ENCODE measurements around the gene ZFHX3.

GRCh38 chr16:73023320-73023719 is 24.6 kb downstream of the ZFHX3 start:
- TF ChIP-seq ATF3 (IDR thresholded peaks at IDR 0.05) (no peak), RXRA (IDR thresholded peaks at IDR 0.05) (no peak), CTCF (IDR thresholded peaks at IDR 0.05; ENCODE audit: low read depth, low read length, missing input control) (no peak), EGR1 (IDR thresholded peaks at IDR 0.05; ENCODE audit: low read depth in 2 of 2) (no peak), SP1 (IDR thresholded peaks at IDR 0.05) (no peak), ZBTB33 (IDR thresholded peaks at IDR 0.05) (no peak), FOXA1 (IDR thresholded peaks at IDR 0.05) (no peak)
- TF ChIP-seq, protein P1, sequence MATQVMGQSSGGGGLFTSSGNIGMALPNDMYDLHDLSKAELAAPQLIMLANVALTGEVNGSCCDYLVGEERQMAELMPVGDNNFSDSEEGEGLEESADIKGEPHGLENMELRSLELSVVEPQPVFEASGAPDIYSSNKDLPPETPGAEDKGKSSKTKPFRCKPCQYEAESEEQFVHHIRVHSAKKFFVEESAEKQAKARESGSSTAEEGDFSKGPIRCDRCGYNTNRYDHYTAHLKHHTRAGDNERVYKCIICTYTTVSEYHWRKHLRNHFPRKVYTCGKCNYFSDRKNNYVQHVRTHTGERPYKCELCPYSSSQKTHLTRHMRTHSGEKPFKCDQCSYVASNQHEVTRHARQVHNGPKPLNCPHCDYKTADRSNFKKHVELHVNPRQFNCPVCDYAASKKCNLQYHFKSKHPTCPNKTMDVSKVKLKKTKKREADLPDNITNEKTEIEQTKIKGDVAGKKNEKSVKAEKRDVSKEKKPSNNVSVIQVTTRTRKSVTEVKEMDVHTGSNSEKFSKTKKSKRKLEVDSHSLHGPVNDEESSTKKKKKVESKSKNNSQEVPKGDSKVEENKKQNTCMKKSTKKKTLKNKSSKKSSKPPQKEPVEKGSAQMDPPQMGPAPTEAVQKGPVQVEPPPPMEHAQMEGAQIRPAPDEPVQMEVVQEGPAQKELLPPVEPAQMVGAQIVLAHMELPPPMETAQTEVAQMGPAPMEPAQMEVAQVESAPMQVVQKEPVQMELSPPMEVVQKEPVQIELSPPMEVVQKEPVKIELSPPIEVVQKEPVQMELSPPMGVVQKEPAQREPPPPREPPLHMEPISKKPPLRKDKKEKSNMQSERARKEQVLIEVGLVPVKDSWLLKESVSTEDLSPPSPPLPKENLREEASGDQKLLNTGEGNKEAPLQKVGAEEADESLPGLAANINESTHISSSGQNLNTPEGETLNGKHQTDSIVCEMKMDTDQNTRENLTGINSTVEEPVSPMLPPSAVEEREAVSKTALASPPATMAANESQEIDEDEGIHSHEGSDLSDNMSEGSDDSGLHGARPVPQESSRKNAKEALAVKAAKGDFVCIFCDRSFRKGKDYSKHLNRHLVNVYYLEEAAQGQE (IDR thresholded peaks at IDR 0.05) = no peak

Data from liver (tissue), 3 donors.